ENCODE results near the gene CLEC9A. TPM values are rescaled to one million over a fixed set of nuclear protein-coding genes. Genes with fewer than 3 reads are reported as not detected.
"Not testable (repeated sequence)": the region's sequence is repeated elsewhere in the genome, so short reads cannot be mapped to it uniquely, and the experiment has no call there.

The CLEC9A gene
- not detected for total RNA-seq

- peaks cover 1% of the 10 kb centered on the region for H3K27me3 Mint-ChIP-seq
- no peaks in the 10 kb centered on the region for H3K36me3 Mint-ChIP-seq
- H3K9me3 Mint-ChIP-seq: no peaks in the 10 kb centered on the region
- H3K27ac Mint-ChIP-seq: no peak within 1 kb of the TSS
- no peaks in the 10 kb centered on the region for H3K4me1 Mint-ChIP-seq
- no peak within 1 kb of the TSS for H3K4me3 Mint-ChIP-seq
- DNase-seq: no peak
These were observed at the start of gene CLEC9A for GRCh38 chr12:10030446-10030845. TSS of gene CLEC9A (plus strand) at chr12:10030682. CDS start at chr12:10052688, 22,006 bp downstream.

DNA sequence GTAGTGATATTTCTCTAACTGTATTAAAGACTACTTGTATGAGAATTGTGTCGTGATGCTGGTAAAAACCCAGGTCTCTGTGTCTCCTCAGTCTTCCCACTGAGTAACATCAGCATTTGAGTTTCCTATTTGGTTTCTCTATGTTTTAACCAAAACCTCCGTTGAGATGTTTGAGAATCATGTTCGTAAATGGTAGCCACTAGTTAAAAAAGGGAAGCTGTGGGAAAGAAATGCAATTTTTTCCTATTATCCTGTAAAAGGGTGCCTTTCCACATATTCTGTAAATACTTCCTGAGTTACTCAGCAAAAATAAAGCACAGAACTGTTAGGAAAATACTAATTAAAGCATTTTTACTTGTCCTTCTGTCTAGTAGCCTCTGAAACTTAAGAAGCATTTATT, 38.6 kb upstream of the CLEC9A start:
- no peak for DNase-seq
- H3K36me3 Mint-ChIP-seq: no peaks in the 10 kb centered on the region
- no peaks in the 10 kb centered on the region for H3K4me1 Mint-ChIP-seq
- no peaks in the 10 kb centered on the region for H3K9me3 Mint-ChIP-seq
- H3K27me3 Mint-ChIP-seq: peaks cover 3% of the 10 kb centered on the region
- H3K4me3 Mint-ChIP-seq: no peak overlapping the region
- no peak overlapping the region for H3K27ac Mint-ChIP-seq

GRCh38 chr12:9992296-9992695, 38.2 kb upstream of the CLEC9A start:
- no peak for DNase-seq
- no peaks in the 10 kb centered on the region for H3K9me3 Mint-ChIP-seq
- no peak overlapping the region for H3K4me3 Mint-ChIP-seq
- no peak overlapping the region for H3K27ac Mint-ChIP-seq
- H3K27me3 Mint-ChIP-seq: peaks cover 3% of the 10 kb centered on the region
- H3K4me1 Mint-ChIP-seq: no peaks in the 10 kb centered on the region
- H3K36me3 Mint-ChIP-seq: no peaks in the 10 kb centered on the region

DNA sequence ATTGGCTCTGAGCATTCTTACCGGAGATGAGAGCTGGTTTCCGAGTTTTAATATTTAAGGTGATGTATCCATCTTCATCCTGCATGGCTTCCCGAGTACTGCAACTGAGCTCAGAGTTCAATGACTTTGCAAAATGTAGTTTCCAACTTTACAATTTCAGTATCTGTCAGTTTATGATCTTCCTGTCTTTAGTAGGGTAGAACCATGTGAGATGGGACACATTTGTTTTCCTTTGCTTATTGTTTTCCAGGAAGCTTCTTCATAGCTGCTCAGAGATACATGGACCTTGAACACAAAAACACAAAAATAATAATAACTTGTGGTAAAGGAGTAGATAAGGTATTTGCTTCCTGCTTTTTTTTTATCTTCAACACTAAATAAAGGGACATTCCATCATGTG, 31.5 kb upstream of the CLEC9A start, which contains the start of gene CLEC1B:
Gene CLEC1B, minus strand, starts transcription at position 106 of the 400 bp plus-strand sequence. Its CDS starts 21 bp downstream, at position 85.
- no peaks in the 10 kb centered on the region for H3K9me3 Mint-ChIP-seq

DNA sequence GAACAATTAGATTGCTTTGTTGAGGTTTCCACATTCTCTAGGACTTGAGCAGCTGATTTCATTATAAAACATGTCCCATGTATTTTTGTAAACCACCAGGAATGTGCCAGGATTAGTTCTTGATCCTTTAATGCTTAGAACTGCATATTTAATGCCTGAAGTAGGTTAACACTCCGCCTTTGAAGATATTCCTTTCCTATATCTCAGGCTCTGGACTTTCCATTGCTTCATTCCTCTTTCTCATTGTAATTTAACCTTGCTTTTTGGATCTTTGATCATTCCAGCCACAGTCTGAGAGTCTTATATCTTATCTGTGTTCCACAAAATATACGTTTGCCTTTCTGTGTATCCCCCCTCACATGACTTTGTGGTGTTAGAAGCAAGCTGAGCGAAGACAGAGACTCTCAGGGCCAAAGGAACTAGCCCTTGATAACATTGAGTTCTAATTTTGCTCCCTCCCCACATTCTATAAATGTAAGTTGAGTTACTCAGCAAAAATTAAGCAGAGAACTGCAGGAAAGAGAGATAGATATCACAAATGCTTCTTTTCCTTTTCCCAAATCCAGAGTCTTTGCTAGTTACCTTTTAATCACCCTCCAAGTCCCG, 29.2 kb upstream of the CLEC9A start:
- H3K27ac Mint-ChIP-seq: no peak overlapping the region
- H3K36me3 Mint-ChIP-seq: no peaks in the 10 kb centered on the region
- peaks cover 7% of the 10 kb centered on the region for H3K27me3 Mint-ChIP-seq
- H3K4me1 Mint-ChIP-seq: no peaks in the 10 kb centered on the region
- H3K9me3 Mint-ChIP-seq: no peaks in the 10 kb centered on the region
- no peak overlapping the region for H3K4me3 Mint-ChIP-seq
- no peak for DNase-seq

More for the DNA sequence above, 31.5 kb upstream of the CLEC9A start, which contains the start of gene CLEC1B:
- no peak for DNase-seq
- Mint-ChIP-seq H3K27ac (no peak within 1 kb of the TSS), H3K4me1 (no peaks in the 10 kb centered on the region), H3K36me3 (no peaks in the 10 kb centered on the region), H3K4me3 (no peak within 1 kb of the TSS), H3K27me3 (peaks cover 6% of the 10 kb centered on the region)

DNA sequence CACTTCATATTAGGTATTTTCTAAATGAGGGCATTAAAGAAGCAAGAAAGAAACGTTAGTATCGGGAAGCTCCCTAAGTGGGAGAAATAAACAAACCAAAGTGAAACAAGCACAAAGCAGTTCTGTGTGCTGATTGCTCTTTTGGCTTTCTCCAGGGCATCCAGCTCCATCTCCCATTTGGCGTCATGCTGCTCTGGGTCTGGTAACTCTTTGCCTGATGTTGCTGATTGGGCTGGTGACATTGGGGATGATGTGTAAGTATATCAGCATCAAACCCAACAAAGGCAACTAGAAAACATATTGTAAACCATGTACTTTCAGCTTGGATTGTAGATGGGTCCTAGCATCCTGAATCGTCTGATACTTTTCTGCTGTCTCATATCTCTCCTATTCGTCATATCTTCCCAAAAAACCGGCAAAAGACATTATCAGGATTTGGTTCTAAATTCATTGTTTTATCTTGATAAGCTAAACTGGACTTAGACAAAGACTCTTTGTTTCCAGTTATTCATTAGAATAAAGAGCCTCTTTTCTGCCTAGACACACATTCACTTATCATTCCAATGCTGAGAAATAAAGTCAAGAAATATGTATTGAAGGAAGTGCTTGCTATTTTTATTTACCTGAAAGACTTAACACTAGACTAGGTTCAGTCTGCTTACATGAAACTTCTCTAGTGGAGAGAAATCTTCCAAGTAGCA, 17.7 kb upstream of the CLEC9A start:
- H3K27ac Mint-ChIP-seq: no peak overlapping the region
- no peak overlapping the region for H3K4me3 Mint-ChIP-seq
- no peaks in the 10 kb centered on the region for H3K36me3 Mint-ChIP-seq
- no peak for DNase-seq
- H3K27me3 Mint-ChIP-seq: peaks cover 17% of the 10 kb centered on the region
- no peaks in the 10 kb centered on the region for H3K9me3 Mint-ChIP-seq
- no peaks in the 10 kb centered on the region for H3K4me1 Mint-ChIP-seq

- H3K27ac Mint-ChIP-seq: no peak overlapping the region
- no peak for DNase-seq
- H3K4me3 Mint-ChIP-seq: no peak overlapping the region
- H3K4me1 Mint-ChIP-seq: no peaks in the 10 kb centered on the region
- H3K9me3 Mint-ChIP-seq: no peaks in the 10 kb centered on the region
- peaks cover 14% of the 10 kb centered on the region for H3K27me3 Mint-ChIP-seq
- no peaks in the 10 kb centered on the region for H3K36me3 Mint-ChIP-seq
These were observed 15.0 kb upstream of the CLEC9A start for GRCh38 chr12:10015450-10015849.

DNA sequence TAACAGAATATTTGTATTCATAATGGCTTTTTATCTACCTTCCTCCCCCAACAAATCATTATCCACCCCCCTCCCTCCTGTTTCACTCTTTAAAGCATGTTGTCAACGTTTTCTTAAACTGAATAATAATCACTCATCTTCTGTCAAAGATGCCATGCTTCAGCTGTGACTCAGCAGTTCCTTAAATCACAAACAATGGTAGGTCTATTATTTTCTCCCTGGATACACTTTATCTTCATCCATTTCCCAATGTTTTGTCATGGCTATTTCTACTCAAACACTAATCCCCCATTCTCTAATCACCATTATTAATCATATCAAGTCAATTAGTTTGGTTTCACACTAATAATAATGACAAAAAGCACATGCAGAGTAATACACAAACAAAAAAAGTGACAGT, 13.6 kb upstream of the CLEC9A start:
- H3K4me3 Mint-ChIP-seq: no peak overlapping the region
- peaks cover 14% of the 10 kb centered on the region for H3K27me3 Mint-ChIP-seq
- H3K27ac Mint-ChIP-seq: no peak overlapping the region
- no peaks in the 10 kb centered on the region for H3K36me3 Mint-ChIP-seq
- no peak for DNase-seq
- no peaks in the 10 kb centered on the region for H3K9me3 Mint-ChIP-seq
- no peaks in the 10 kb centered on the region for H3K4me1 Mint-ChIP-seq

GRCh38 chr12:10018386-10018785, 12.1 kb upstream of the CLEC9A start:
- peaks cover 6% of the 10 kb centered on the region for H3K27me3 Mint-ChIP-seq
- H3K27ac Mint-ChIP-seq: no peak overlapping the region
- no peak for DNase-seq
- no peaks in the 10 kb centered on the region for H3K9me3 Mint-ChIP-seq
- H3K4me3 Mint-ChIP-seq: no peak overlapping the region
- no peaks in the 10 kb centered on the region for H3K4me1 Mint-ChIP-seq
- no peaks in the 10 kb centered on the region for H3K36me3 Mint-ChIP-seq

GRCh38 chr12:10021342-10021741, 9.1 kb upstream of the CLEC9A start:
- DNase-seq: no peak
- no peaks in the 10 kb centered on the region for H3K36me3 Mint-ChIP-seq
- no peaks in the 10 kb centered on the region for H3K9me3 Mint-ChIP-seq
- no peaks in the 10 kb centered on the region for H3K4me1 Mint-ChIP-seq
- H3K27me3 Mint-ChIP-seq: peaks cover 8% of the 10 kb centered on the region
- no peak overlapping the region for H3K4me3 Mint-ChIP-seq
- H3K27ac Mint-ChIP-seq: no peak overlapping the region

DNA sequence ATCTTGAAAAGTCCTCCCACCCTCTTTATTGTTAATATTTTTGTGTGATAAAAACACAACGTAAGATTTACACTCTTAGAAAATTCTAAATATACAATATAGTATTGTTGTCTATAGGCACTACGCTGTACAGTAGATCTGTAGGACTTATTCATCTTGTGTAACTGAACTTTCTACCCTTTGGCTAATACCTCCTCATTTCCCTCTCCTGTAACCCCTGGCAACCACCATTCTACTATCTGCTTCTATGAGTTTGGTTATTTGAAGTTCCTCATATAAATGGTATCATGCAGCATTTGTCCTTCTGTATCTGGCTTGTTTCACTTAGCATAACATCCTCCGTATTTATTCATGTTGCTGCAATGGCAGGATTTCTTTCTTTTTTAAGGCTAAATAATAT, 5.2 kb upstream of the CLEC9A start:
- peaks cover 5% of the 10 kb centered on the region for H3K27me3 Mint-ChIP-seq
- no peak overlapping the region for H3K27ac Mint-ChIP-seq
- no peaks in the 10 kb centered on the region for H3K9me3 Mint-ChIP-seq
- no peak for DNase-seq
- no peak overlapping the region for H3K4me3 Mint-ChIP-seq
- H3K4me1 Mint-ChIP-seq: no peaks in the 10 kb centered on the region
- no peaks in the 10 kb centered on the region for H3K36me3 Mint-ChIP-seq

GRCh38 chr12:10026666-10027065, 3.8 kb upstream of the CLEC9A start:
- H3K27ac Mint-ChIP-seq, H3K9me3 Mint-ChIP-seq, DNase-seq, H3K4me3 Mint-ChIP-seq, H3K4me1 Mint-ChIP-seq, H3K27me3 Mint-ChIP-seq, H3K36me3 Mint-ChIP-seq: not testable (repeated sequence)

GRCh38 chr12:10027311-10027710, 3.2 kb upstream of the CLEC9A start:
- Mint-ChIP-seq H3K27ac (no peak overlapping the region), H3K4me3 (no peak overlapping the region), H3K27me3 (peaks cover 5% of the 10 kb centered on the region), H3K9me3 (no peaks in the 10 kb centered on the region), H3K36me3 (no peaks in the 10 kb centered on the region), H3K4me1 (no peaks in the 10 kb centered on the region)
- no peak for DNase-seq

DNA sequence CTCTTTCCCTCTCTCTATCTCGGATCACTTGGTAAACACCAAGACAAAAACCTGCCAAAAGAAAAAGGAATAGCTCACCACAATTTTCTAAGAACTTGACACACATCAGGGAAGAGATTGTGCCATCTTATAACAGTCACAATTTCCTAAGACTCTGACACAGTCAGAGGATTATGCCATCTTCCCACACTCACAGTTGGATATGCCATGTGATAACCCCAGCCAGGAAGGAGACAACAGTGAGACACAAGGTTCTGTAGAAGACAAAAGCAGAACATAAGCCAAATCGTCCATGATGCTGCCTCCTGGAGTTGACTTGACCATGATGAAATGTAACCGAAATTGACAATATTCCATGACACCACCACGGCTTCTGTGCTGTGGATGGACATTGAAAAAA, 2.8 kb upstream of the CLEC9A start:
- Mint-ChIP-seq H3K36me3 (no peaks in the 10 kb centered on the region), H3K27ac (no peak overlapping the region), H3K4me3 (no peak overlapping the region), H3K9me3 (no peaks in the 10 kb centered on the region), H3K27me3 (peaks cover 5% of the 10 kb centered on the region), H3K4me1 (no peaks in the 10 kb centered on the region)
- no peak for DNase-seq

DNA sequence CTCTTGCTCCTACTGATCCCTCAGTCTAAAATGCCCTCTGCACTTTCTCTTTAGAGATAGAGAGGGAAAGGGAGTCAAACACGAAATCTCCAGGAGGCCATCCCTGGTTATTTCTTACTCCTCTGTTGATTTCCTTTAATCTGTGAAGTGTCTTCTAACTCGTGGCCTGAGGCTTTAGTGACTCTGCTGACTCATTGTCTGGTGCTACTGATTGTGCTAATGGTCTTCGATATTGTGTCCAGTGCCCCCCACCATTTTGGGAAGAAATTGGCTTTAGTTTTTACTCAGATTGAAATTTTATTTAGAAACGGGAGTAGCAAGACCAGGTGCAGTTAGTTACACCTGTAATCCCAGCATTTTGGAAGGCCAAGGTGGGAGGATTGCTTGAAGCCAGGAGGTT, 839 bp downstream of the CLEC9A start:
- no peaks in the 10 kb centered on the region for H3K9me3 Mint-ChIP-seq
- H3K4me3 Mint-ChIP-seq: no peak overlapping the region
- H3K4me1 Mint-ChIP-seq: no peaks in the 10 kb centered on the region
- H3K36me3 Mint-ChIP-seq: no peaks in the 10 kb centered on the region
- no peaks in the 10 kb centered on the region for H3K27me3 Mint-ChIP-seq
- no peak overlapping the region for H3K27ac Mint-ChIP-seq
- no peak for DNase-seq

GRCh38 chr12:10031771-10032175, 1.3 kb downstream of the CLEC9A start:
- Mint-ChIP-seq H3K36me3 (no peaks in the 10 kb centered on the region), H3K27me3 (no peaks in the 10 kb centered on the region), H3K27ac (no peak overlapping the region), H3K4me3 (no peak overlapping the region), H3K4me1 (no peaks in the 10 kb centered on the region), H3K9me3 (no peaks in the 10 kb centered on the region)
- DNase-seq: no peak

All from activated naive CD8-positive, alpha-beta T cell treated with anti-CD3 and anti-CD28 coated beads for 36 hours (primary cell).